Bladder microvascular endothelial cell (primary cell): ENCODE data around the gene UVSSA. TPM values are rescaled to one million over a fixed set of nuclear protein-coding genes. Genes with fewer than 3 reads are reported as not detected.

ENCODE experiments used
- total RNA-seq: library from RNA; depleted of rRNA; stranded (reverse); fragments of >200 nt; gene quantifications from 2 replicates; pipeline ENCODE4 v1.2.3, GENCODE V29; 2014

UVSSA gene
- 3.4 and 6.0 TPM in 2 replicates for total RNA-seq

DNA sequence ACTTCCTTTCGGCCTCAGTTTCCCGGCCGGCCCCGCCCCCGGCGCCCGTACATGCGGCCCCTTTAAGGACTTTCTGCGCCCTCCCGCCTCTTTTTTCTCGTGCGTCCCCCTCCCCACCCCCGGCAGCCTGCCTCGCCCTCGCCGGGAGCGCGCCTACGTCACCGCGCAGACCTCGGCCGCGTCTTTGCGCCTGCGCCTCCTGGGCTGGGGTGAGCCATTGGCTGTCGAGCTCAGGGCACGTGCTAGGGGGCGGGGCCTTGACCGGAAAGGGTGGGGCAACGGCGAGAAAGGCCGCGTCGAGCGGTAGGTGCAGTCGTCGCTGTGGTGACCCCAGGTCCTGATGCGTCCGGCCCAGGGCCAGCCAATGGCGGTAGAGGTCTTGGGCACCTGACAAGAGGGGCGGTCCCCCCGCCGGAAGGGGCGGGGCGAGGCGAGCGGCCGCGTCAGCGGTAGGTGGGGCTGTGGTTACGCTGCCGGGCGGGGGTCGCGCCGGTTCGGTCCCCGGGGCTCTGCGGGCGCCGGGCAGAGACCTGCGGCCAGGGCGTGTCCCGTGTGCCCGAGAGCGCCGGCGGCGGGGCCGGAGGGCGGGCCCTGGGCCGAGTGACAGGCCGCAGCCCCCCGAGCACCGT lies at the start of gene UVSSA:
UVSSA (plus strand) TSS at position 428 of the 629 bp plus-strand sequence. CDS start 884 bp downstream, outside the sequence.

DNA sequence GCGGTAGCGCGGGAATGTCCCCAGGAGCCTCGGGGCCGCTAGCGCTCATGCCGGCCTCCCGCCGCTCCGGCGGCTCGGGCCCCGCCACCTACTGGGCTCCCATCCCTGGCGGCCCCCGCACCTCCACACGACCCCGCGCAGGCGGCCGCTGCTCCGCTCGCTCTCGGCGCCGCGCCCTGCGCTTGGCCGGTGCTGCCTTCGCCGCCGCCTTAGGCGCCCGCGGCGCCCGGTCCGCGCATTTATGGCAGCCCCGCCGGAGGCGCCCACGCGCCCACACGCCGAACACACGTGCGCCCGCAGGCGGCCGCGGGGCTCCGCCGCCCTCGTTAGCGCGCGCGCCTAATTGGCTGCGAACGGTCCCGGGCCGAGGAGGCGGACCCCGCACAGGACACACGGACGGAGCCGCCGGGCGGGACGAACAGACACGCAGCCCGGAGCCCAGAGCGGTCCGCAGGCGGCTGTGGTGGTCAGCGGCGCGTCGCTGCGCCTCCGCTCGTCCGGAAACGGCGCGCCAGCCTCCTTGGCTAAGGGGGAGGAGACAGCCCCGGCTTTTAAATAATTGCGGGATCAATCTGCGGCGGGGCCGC lies 59.5 kb downstream of the UVSSA start, which contains the start of gene NKX1-1:
NKX1-1 (minus strand) TSS at position 49 of the 587 bp plus-strand sequence; CDS start at position 49, 0 bp downstream.

Other genes starting within 250 kb of the UVSSA start
- 0.32 and 0.44 TPM in 2 replicates for gene RNF212, start 233.6 kb upstream of the UVSSA start, total RNA-seq
- 1.3 and 4.9 TPM in 2 replicates for gene SPON2, start 174.6 kb upstream of the UVSSA start, total RNA-seq
- gene CTBP1, start 98.1 kb upstream of the UVSSA start, total RNA-seq, result 183 and 201 TPM in 2 replicates
- 45.3 and 99.9 TPM in 2 replicates for gene MAEA, start 57.3 kb upstream of the UVSSA start, total RNA-seq
- gene NKX1-1, start 59.2 kb downstream of the UVSSA start, total RNA-seq, result not detected in 2 replicates